Ascending aorta (tissue), 2 donors: Measurements from ENCODE around the gene AIF1L. TPM values are rescaled to one million over a fixed set of nuclear protein-coding genes. Genes with fewer than 3 reads are reported as not detected.

Source experiments
- DNase-seq, 2 donors: peaks; one replicate each; pipeline ENCODE4 v3.0.0-alpha.2; 2019; ENCODE audit warnings: low spot score in 2 of 2
- H3K27ac ChIP-seq, 2 donors: fragments of 200-600 bp; sonication (generic); one replicate each; pipeline ENCODE4 v1.5.1; 2016 to 2017; ENCODE audit warnings: mild to moderate bottlenecking in 1 of 2
- H3K27me3 ChIP-seq: fragments of 200-600 bp; sonication (generic); one replicate; pipeline ENCODE4 v1.5.1; 2017
- H3K36me3 ChIP-seq, 2 donors: fragments of 200-600 bp; sonication (generic); one replicate each; pipeline ENCODE4 v1.5.1; 2016
- H3K4me1 ChIP-seq, 2 donors: fragments of 200-600 bp; sonication (generic); one replicate each; pipeline ENCODE4 v1.5.1; 2016 to 2017; ENCODE audit warnings: mild to moderate bottlenecking in 1 of 2
- H3K4me3 ChIP-seq, 2 donors: fragments of 200-600 bp; sonication (generic); one replicate each; pipeline ENCODE4 v1.5.1; 2016 to 2017; ENCODE audit warnings: mild to moderate bottlenecking in 1 of 2
- H3K9me3 ChIP-seq, 2 donors: fragments of 200-600 bp; sonication (generic); one replicate each; pipeline ENCODE4 v1.5.1; 2016
- CTCF ChIP-seq, 3 experiments: fragments of 200-600 bp in 2 of 3; fragments of 450-650 bp in 1 of 3; sonication (generic) in 2 of 3; IDR thresholded peaks; one replicate each; pipeline ENCODE4 v1.5.1; 2016 to 2019; ENCODE audit warnings: antibody characterized with exemption in 3 of 3, mild to moderate bottlenecking in 1 of 3, moderate library complexity in 1 of 3
- intact Hi-C: fragments of 100-400 bp; cut with DNase I; formaldehyde crosslinking; loops from one replicate; pipeline ENCODE4 v1.15.1; 2023
- total RNA-seq: library from RNA; depleted of rRNA; stranded (reverse); fragments of >200 nt; gene quantifications from one replicate; pipeline ENCODE4 v1.1.0, GENCODE V29; 2016

The AIF1L gene
- total RNA-seq, 1 donor from 2014 or later: 30.5 TPM

GRCh38 chr9:131104016-131104740 lies 7.8 kb downstream of the AIF1L start:
- no peaks in the 10 kb centered on the region for H3K36me3 ChIP-seq
- intact Hi-C loops: no loop called here
- no peak for TF ChIP-seq CTCF (IDR thresholded peaks at IDR 0.05)
- H3K27ac ChIP-seq: no peak overlapping the region
- DNase-seq: no peak
- no peak overlapping the region for H3K4me3 ChIP-seq
- no peaks in the 10 kb centered on the region for H3K27me3 ChIP-seq
- no peaks in the 10 kb centered on the region for H3K9me3 ChIP-seq
- H3K4me1 ChIP-seq: no peaks in the 10 kb centered on the region

- Histone ChIP-seq H3K4me3 (no peak overlapping the region), H3K36me3 (no peaks in the 10 kb centered on the region), H3K27me3 (no peaks in the 10 kb centered on the region), H3K9me3 (no peaks in the 10 kb centered on the region), H3K27ac (no peak overlapping the region), H3K4me1 (no peaks in the 10 kb centered on the region)
- intact Hi-C loops: no loop called here
- TF ChIP-seq CTCF (IDR thresholded peaks at IDR 0.05): no peak
- DNase-seq: no peak
Measured at GRCh38 chr9:131105952-131106351, 9.6 kb downstream of the AIF1L start.

- no peak for DNase-seq
- Histone ChIP-seq H3K4me3 (no peak overlapping the region), H3K4me1 (no peaks in the 10 kb centered on the region), H3K27me3 (no peaks in the 10 kb centered on the region), H3K9me3 (no peaks in the 10 kb centered on the region), H3K36me3 (no peaks in the 10 kb centered on the region), H3K27ac (no peak overlapping the region)
- intact Hi-C loops: no loop called here
- TF ChIP-seq CTCF (IDR thresholded peaks at IDR 0.05): no peak
Measured at GRCh38 chr9:131107760-131108159, 11.4 kb downstream of the AIF1L start.

- Histone ChIP-seq H3K27ac (no peak overlapping the region), H3K4me1 (no peaks in the 10 kb centered on the region), H3K27me3 (no peaks in the 10 kb centered on the region), H3K36me3 (no peaks in the 10 kb centered on the region), H3K9me3 (no peaks in the 10 kb centered on the region), H3K4me3 (no peak overlapping the region)
- no peak for TF ChIP-seq CTCF (IDR thresholded peaks at IDR 0.05)
- no peak for DNase-seq
- intact Hi-C loops: no loop called here
Measured at GRCh38 chr9:131111186-131111853, 15.0 kb downstream of the AIF1L start.

- no peaks in the 10 kb centered on the region for H3K36me3 ChIP-seq
- intact Hi-C loops: no loop called here
- H3K4me3 ChIP-seq: no peak overlapping the region
- no peak for DNase-seq
- H3K27me3 ChIP-seq: no peaks in the 10 kb centered on the region
- no peak overlapping the region for H3K27ac ChIP-seq
- peaks cover 0 to 4% of the 10 kb centered on the region in 2 donors for H3K4me1 ChIP-seq
- H3K9me3 ChIP-seq: no peaks in the 10 kb centered on the region
- TF ChIP-seq CTCF (IDR thresholded peaks at IDR 0.05): no peak
Measured at GRCh38 chr9:131111854-131112311, 15.6 kb downstream of the AIF1L start.
